ENCODE measurements around the gene SLC39A9.

The SLC39A9 gene

GRCh38 chr14:69501423-69501838 is 102.9 kb downstream of the SLC39A9 start:
- H2BK12ac ChIP-seq (ENCODE audit: low read length): no peak overlapping the region
- no peak overlapping the region for H2BK120ac ChIP-seq (ENCODE audit: low read depth, low read length)
- H2BK5ac ChIP-seq (ENCODE audit: low read length): no peak overlapping the region
- H3K4me1 ChIP-seq (ENCODE audit: control insufficient read depth in 2 of 2, insufficient read depth in 1 of 2, low read depth in 1 of 2, low read length in 2 of 2): no peaks in the 10 kb centered on the region
- no peak overlapping the region for H2BK15ac ChIP-seq (ENCODE audit: low read length)
- H3K27ac ChIP-seq (replicated peaks; ENCODE audit: low read length): no peak overlapping the region
- DNase-seq (ENCODE audit: low spot score): no peak
- H3K4me3 ChIP-seq (ENCODE audit: low read length in 2 of 2): no peak overlapping the region
- no peak overlapping the region for H3K4ac ChIP-seq (ENCODE audit: low read length)
- H3K23ac ChIP-seq (ENCODE audit: low read depth, low read length, poor library complexity): no peak overlapping the region
- no peak overlapping the region for H2AK5ac ChIP-seq (ENCODE audit: low read depth, low read length)
- H3K27me3 ChIP-seq (ENCODE audit: control insufficient read depth in 3 of 3, insufficient read depth in 3 of 3, low read depth in 1 of 3, low read length in 3 of 3): peaks cover 0 to 37% (median 5%) of the 10 kb centered on the region in 3 experiments
- H3K4me2 ChIP-seq (ENCODE audit: insufficient read depth, low read length, poor library complexity, severe bottlenecking): no peak overlapping the region
- no peak overlapping the region for H4K8ac ChIP-seq (ENCODE audit: low read depth, low read length)
- no peak overlapping the region for H3K18ac ChIP-seq (ENCODE audit: low read length)
- no peaks in the 10 kb centered on the region for H3K79me1 ChIP-seq (ENCODE audit: low read depth, low read length)
- H4K91ac ChIP-seq (ENCODE audit: low read depth, low read length, poor library complexity): no peak overlapping the region
- H3K9me3 ChIP-seq (replicated peaks in 1 of 2; ENCODE audit: control insufficient read depth in 2 of 2, insufficient read depth in 1 of 2, low read depth in 1 of 2, low read length in 2 of 2): no peaks in the 10 kb centered on the region
- no peak overlapping the region for H2AFZ ChIP-seq (ENCODE audit: low read length)
- no peak overlapping the region for H3K14ac ChIP-seq (ENCODE audit: low read length)
- WGBS, 2 donors (ENCODE audit: extremely low coverage in 2 of 2, insufficient read length in 2 of 2, insufficient replicate concordance in 1 of 2): no CpG with 5 or more reads among the region's 4 CpGs
- no peak overlapping the region for H3K9ac ChIP-seq (ENCODE audit: low read depth, low read length, poor library complexity)
- no peaks in the 10 kb centered on the region for H3K36me3 ChIP-seq (replicated peaks in 1 of 2; ENCODE audit: control insufficient read depth in 2 of 2, insufficient read depth in 2 of 2, low read length in 2 of 2)

GRCh38 chr14:69504775-69505174 is 106.3 kb downstream of the SLC39A9 start:
- no peak overlapping the region for H3K4me2 ChIP-seq (ENCODE audit: insufficient read depth, low read length, poor library complexity, severe bottlenecking)
- H2AFZ ChIP-seq (ENCODE audit: low read length): no peak overlapping the region
- H3K9me3 ChIP-seq (replicated peaks in 1 of 2; ENCODE audit: control insufficient read depth in 2 of 2, insufficient read depth in 1 of 2, low read depth in 1 of 2, low read length in 2 of 2): no peaks in the 10 kb centered on the region
- no peak overlapping the region for H3K27ac ChIP-seq (replicated peaks; ENCODE audit: low read length)
- H3K4me1 ChIP-seq (ENCODE audit: control insufficient read depth in 2 of 2, insufficient read depth in 1 of 2, low read depth in 1 of 2, low read length in 2 of 2): no peaks in the 10 kb centered on the region
- no peak overlapping the region for H3K9ac ChIP-seq (ENCODE audit: low read depth, low read length, poor library complexity)
- H2BK12ac ChIP-seq (ENCODE audit: low read length): no peak overlapping the region
- H4K91ac ChIP-seq (ENCODE audit: low read depth, low read length, poor library complexity): no peak overlapping the region
- no peak for DNase-seq (ENCODE audit: low spot score)
- no peak overlapping the region for H3K14ac ChIP-seq (ENCODE audit: low read length)
- H3K4ac ChIP-seq (ENCODE audit: low read length): no peak overlapping the region
- no CpG with 5 or more reads among the region's 1 CpG for WGBS, 2 donors (ENCODE audit: extremely low coverage in 2 of 2, insufficient read length in 2 of 2, insufficient replicate concordance in 1 of 2)
- no peak overlapping the region for H4K8ac ChIP-seq (ENCODE audit: low read depth, low read length)
- H2AK5ac ChIP-seq (ENCODE audit: low read depth, low read length): no peak overlapping the region
- no peak overlapping the region for H3K18ac ChIP-seq (ENCODE audit: low read length)
- H3K27me3 ChIP-seq (ENCODE audit: control insufficient read depth in 3 of 3, insufficient read depth in 3 of 3, low read depth in 1 of 3, low read length in 3 of 3): peaks cover 0 to 40% (median 3%) of the 10 kb centered on the region in 3 experiments
- no peak overlapping the region for H3K4me3 ChIP-seq (ENCODE audit: low read length in 2 of 2)
- H3K79me1 ChIP-seq (ENCODE audit: low read depth, low read length): no peaks in the 10 kb centered on the region
- H3K23ac ChIP-seq (ENCODE audit: low read depth, low read length, poor library complexity): no peak overlapping the region
- H2BK120ac ChIP-seq (ENCODE audit: low read depth, low read length): no peak overlapping the region
- no peak overlapping the region for H2BK15ac ChIP-seq (ENCODE audit: low read length)
- H2BK5ac ChIP-seq (ENCODE audit: low read length): no peak overlapping the region
- H3K36me3 ChIP-seq (replicated peaks in 1 of 2; ENCODE audit: control insufficient read depth in 2 of 2, insufficient read depth in 2 of 2, low read length in 2 of 2): no peaks in the 10 kb centered on the region

GRCh38 chr14:69505338-69506240 is 107.1 kb downstream of the SLC39A9 start:
- Histone ChIP-seq H2AK5ac (ENCODE audit: low read depth, low read length) (no peak overlapping the region), H3K14ac (ENCODE audit: low read length) (no peak overlapping the region), H3K4me1 (ENCODE audit: control insufficient read depth in 2 of 2, insufficient read depth in 1 of 2, low read depth in 1 of 2, low read length in 2 of 2) (no peaks in the 10 kb centered on the region), H3K9me3 (replicated peaks in 1 of 2; ENCODE audit: control insufficient read depth in 2 of 2, insufficient read depth in 1 of 2, low read depth in 1 of 2, low read length in 2 of 2) (no peaks in the 10 kb centered on the region), H2AFZ (ENCODE audit: low read length) (no peak overlapping the region), H3K4me2 (ENCODE audit: insufficient read depth, low read length, poor library complexity, severe bottlenecking) (no peak overlapping the region), H3K27ac (replicated peaks; ENCODE audit: low read length) (no peak overlapping the region), H2BK15ac (ENCODE audit: low read length) (no peak overlapping the region), H4K91ac (ENCODE audit: low read depth, low read length, poor library complexity) (no peak overlapping the region), H3K4ac (ENCODE audit: low read length) (no peak overlapping the region), H3K79me1 (ENCODE audit: low read depth, low read length) (no peaks in the 10 kb centered on the region), H2BK120ac (ENCODE audit: low read depth, low read length) (no peak overlapping the region), H3K9ac (ENCODE audit: low read depth, low read length, poor library complexity) (no peak overlapping the region), H3K18ac (ENCODE audit: low read length) (peak overlapping the region; percentile 23), H2BK12ac (ENCODE audit: low read length) (no peak overlapping the region), H4K8ac (ENCODE audit: low read depth, low read length) (no peak overlapping the region), H2BK5ac (ENCODE audit: low read length) (no peak overlapping the region), H3K36me3 (replicated peaks in 1 of 2; ENCODE audit: control insufficient read depth in 2 of 2, insufficient read depth in 2 of 2, low read length in 2 of 2) (no peaks in the 10 kb centered on the region), H3K27me3 (ENCODE audit: control insufficient read depth in 3 of 3, insufficient read depth in 3 of 3, low read depth in 1 of 3, low read length in 3 of 3) (peaks cover 0 to 38% (median 3%) of the 10 kb centered on the region in 3 experiments), H3K4me3 (ENCODE audit: low read length in 2 of 2) (no peak overlapping the region), H3K23ac (ENCODE audit: low read depth, low read length, poor library complexity) (no peak overlapping the region)
- DNase-seq (ENCODE audit: low spot score): no peak
- no CpG with 5 or more reads among the region's 8 CpGs for WGBS, 2 donors (ENCODE audit: extremely low coverage in 2 of 2, insufficient read length in 2 of 2, insufficient replicate concordance in 1 of 2)

- Histone ChIP-seq H3K4me3 (ENCODE audit: low read length in 2 of 2) (no peak overlapping the region), H2BK15ac (ENCODE audit: low read length) (no peak overlapping the region), H4K8ac (ENCODE audit: low read depth, low read length) (no peak overlapping the region), H3K27me3 (ENCODE audit: control insufficient read depth in 3 of 3, insufficient read depth in 3 of 3, low read depth in 1 of 3, low read length in 3 of 3) (peaks cover 0 to 32% (median 3%) of the 10 kb centered on the region in 3 experiments), H3K4ac (ENCODE audit: low read length) (no peak overlapping the region), H2BK12ac (ENCODE audit: low read length) (no peak overlapping the region), H2AK5ac (ENCODE audit: low read depth, low read length) (no peak overlapping the region), H2AFZ (ENCODE audit: low read length) (no peak overlapping the region), H3K14ac (ENCODE audit: low read length) (no peak overlapping the region), H4K91ac (ENCODE audit: low read depth, low read length, poor library complexity) (no peak overlapping the region), H3K79me1 (ENCODE audit: low read depth, low read length) (no peaks in the 10 kb centered on the region), H2BK5ac (ENCODE audit: low read length) (no peak overlapping the region), H3K23ac (ENCODE audit: low read depth, low read length, poor library complexity) (no peak overlapping the region), H3K9me3 (replicated peaks in 1 of 2; ENCODE audit: control insufficient read depth in 2 of 2, insufficient read depth in 1 of 2, low read depth in 1 of 2, low read length in 2 of 2) (no peaks in the 10 kb centered on the region), H2BK120ac (ENCODE audit: low read depth, low read length) (no peak overlapping the region), H3K4me1 (ENCODE audit: control insufficient read depth in 2 of 2, insufficient read depth in 1 of 2, low read depth in 1 of 2, low read length in 2 of 2) (no peaks in the 10 kb centered on the region), H3K4me2 (ENCODE audit: insufficient read depth, low read length, poor library complexity, severe bottlenecking) (no peak overlapping the region), H3K36me3 (replicated peaks in 1 of 2; ENCODE audit: control insufficient read depth in 2 of 2, insufficient read depth in 2 of 2, low read length in 2 of 2) (no peaks in the 10 kb centered on the region), H3K18ac (ENCODE audit: low read length) (no peak overlapping the region), H3K9ac (ENCODE audit: low read depth, low read length, poor library complexity) (no peak overlapping the region), H3K27ac (replicated peaks; ENCODE audit: low read length) (no peak overlapping the region)
- no peak for DNase-seq (ENCODE audit: low spot score)
- WGBS, 2 donors (ENCODE audit: extremely low coverage in 2 of 2, insufficient read length in 2 of 2, insufficient replicate concordance in 1 of 2): no CpG with 5 or more reads among the region's 1 CpG
Observed at GRCh38 chr14:69506241-69506595, 107.7 kb downstream of the SLC39A9 start.

Data from neuronal stem cell (in vitro differentiated cells).